HG03064 (cell line): ENCODE results near the gene STARD3NL.
"Not testable (repeated sequence)": the region's sequence is repeated elsewhere in the genome, so short reads cannot be mapped to it uniquely, and the experiment has no call there.

Source experiments
- ATAC-seq: cut with Tn5 transposase; IDR thresholded peaks from one replicate; pipeline ENCODE4 v1.9.1; 2021; ENCODE audit warnings: low read depth; ENCODE audit not compliant: unreplicated experiment

Gene STARD3NL

GRCh38 chr7:38262026-38262425 is 84.0 kb downstream of the STARD3NL start:
- not testable (repeated sequence) for ATAC-seq

GRCh38 chr7:38262545-38262944 is 84.5 kb downstream of the STARD3NL start:
- no peak for ATAC-seq

- ATAC-seq: not testable (repeated sequence)
Observed at GRCh38 chr7:38263274-38263673, 85.2 kb downstream of the STARD3NL start.

GRCh38 chr7:38264602-38265001 is 86.6 kb downstream of the STARD3NL start:
- ATAC-seq: not testable (repeated sequence)

GRCh38 chr7:38265958-38266357 is 87.9 kb downstream of the STARD3NL start:
- not testable (repeated sequence) for ATAC-seq

- ATAC-seq: not testable (repeated sequence)
Observed at GRCh38 chr7:38269704-38270346, 91.8 kb downstream of the STARD3NL start.

- ATAC-seq: not testable (repeated sequence)
Observed at GRCh38 chr7:38270405-38270804, 92.4 kb downstream of the STARD3NL start.

GRCh38 chr7:38273286-38273995 is 95.4 kb downstream of the STARD3NL start, which contains the start of gene TARP:
TSS of gene TARP (minus strand) at chr7:38273636.
- ATAC-seq: no peak

- no peak for ATAC-seq
Observed at GRCh38 chr7:38274486-38274885, 96.4 kb downstream of the STARD3NL start.

- ATAC-seq: no peak
Observed at GRCh38 chr7:38274927-38275620, 97.0 kb downstream of the STARD3NL start.

- ATAC-seq: no peak
Observed at GRCh38 chr7:38276096-38276877, 98.2 kb downstream of the STARD3NL start.

GRCh38 chr7:38280000-38280399 is 102.0 kb downstream of the STARD3NL start:
- no peak for ATAC-seq
